ENCODE results near the gene TSPAN17.

TSPAN17 gene

DNA sequence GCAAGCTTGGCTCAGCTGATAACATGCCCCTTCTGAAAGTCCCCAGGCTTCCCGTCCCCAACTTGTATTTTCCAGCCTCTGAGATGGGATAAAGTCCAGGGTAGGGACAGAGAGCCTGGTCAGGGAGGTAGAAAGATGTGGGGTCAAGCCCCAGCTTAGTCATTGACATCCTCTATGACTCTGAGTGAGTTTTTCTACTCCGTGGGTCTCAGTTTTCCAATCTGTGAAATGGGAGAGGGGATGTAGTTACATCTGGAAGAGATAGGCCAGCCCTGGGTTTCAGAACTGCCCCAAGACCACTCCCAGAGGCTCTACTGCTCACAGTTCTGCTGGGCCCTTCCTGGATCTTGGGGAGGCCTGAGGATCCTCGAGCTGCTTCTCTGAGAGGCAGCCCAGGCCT is 40.4 kb upstream of the TSPAN17 start:
- TF ChIP-seq SIN3A (IDR thresholded peaks at IDR 0.05; ENCODE audit: borderline replicate concordance, insufficient read depth, low read length) (no peak), FOXP2 (optimal IDR thresholded peaks at IDR 0.05; ENCODE audit: borderline replicate concordance, extremely low read depth, extremely low read length, insufficient read depth) (no peak), TAF1 (IDR thresholded peaks at IDR 0.05; ENCODE audit: borderline replicate concordance, insufficient read depth, low read length) (no peak), POLR2AphosphoS5 (IDR thresholded peaks at IDR 0.05; ENCODE audit: low read depth, low read length) (no peak)
- TF ChIP-seq, protein P1, sequence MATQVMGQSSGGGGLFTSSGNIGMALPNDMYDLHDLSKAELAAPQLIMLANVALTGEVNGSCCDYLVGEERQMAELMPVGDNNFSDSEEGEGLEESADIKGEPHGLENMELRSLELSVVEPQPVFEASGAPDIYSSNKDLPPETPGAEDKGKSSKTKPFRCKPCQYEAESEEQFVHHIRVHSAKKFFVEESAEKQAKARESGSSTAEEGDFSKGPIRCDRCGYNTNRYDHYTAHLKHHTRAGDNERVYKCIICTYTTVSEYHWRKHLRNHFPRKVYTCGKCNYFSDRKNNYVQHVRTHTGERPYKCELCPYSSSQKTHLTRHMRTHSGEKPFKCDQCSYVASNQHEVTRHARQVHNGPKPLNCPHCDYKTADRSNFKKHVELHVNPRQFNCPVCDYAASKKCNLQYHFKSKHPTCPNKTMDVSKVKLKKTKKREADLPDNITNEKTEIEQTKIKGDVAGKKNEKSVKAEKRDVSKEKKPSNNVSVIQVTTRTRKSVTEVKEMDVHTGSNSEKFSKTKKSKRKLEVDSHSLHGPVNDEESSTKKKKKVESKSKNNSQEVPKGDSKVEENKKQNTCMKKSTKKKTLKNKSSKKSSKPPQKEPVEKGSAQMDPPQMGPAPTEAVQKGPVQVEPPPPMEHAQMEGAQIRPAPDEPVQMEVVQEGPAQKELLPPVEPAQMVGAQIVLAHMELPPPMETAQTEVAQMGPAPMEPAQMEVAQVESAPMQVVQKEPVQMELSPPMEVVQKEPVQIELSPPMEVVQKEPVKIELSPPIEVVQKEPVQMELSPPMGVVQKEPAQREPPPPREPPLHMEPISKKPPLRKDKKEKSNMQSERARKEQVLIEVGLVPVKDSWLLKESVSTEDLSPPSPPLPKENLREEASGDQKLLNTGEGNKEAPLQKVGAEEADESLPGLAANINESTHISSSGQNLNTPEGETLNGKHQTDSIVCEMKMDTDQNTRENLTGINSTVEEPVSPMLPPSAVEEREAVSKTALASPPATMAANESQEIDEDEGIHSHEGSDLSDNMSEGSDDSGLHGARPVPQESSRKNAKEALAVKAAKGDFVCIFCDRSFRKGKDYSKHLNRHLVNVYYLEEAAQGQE (IDR thresholded peaks at IDR 0.05; ENCODE audit: insufficient read depth in 1 of 2, low read depth in 2 of 2, low read length in 2 of 2), result no peak

DNA sequence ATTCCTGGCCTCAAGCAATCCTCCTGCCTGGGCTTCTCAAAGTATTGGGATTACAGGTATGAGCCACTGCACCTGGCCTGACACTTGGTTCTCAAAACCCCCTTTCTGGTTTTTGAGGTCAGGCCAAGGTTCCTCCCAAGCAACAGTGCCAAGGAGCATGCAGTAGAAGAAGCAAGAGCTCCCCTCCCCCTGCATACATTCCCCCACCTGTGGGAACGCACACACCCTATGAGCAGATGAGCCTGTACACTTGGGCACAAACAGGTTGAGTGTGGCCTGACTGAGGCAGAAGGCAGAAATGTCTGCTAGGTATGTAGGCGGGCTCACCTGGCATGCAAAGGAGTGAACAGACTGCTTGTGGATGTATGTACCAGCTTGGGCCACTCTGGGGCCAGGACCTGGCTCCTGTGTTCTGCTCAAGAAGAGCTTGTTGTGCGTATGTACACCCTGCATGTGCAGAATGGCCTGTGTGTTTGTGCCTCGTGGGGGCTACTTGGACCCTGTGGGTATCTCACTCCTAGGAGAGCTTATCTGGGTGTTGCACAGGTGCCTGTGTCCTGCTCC is 39.1 kb upstream of the TSPAN17 start:
- no peak for TF ChIP-seq SIN3A (IDR thresholded peaks at IDR 0.05; ENCODE audit: borderline replicate concordance, insufficient read depth, low read length)
- TF ChIP-seq, protein P1 (IDR thresholded peaks at IDR 0.05; ENCODE audit: insufficient read depth in 1 of 2, low read depth in 2 of 2, low read length in 2 of 2), result no peak

DNA sequence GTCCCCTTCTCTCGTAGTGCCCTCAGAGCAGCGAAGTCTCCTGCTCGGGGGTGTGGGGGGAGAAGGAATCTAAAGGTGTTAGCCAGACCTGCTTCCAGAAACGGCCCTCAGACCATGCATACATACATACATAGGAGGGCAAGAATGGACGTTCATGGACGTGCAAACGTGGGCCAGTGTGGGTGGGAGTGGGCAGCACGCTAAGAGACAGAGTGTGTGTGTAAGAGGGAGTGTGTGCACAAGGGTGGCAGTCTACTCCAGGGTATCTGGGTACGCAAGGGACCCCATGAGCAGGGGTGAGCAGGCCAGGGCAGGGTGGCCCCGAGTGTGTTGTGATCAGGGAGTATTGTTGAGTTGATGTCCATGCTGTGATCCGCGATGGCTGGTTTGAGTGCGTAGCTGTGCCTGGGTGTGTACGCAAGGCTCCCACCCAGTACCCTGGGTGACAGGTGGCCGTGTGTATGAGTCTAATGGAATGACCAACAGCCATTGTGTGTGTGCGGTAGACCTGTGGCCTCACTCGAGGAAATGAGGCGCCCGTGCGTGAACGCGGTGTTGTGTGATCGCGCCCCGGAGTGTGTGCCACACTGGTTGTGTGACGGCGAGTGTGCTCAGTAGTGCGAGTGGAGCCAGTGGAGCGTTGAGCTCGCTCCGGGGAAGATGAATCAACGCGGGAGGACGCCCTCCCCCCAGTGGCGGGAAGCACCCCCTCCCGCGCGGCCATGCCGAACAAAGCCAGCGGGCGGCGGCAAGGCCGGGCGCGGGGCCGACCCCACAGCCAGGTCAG is 38.2 kb upstream of the TSPAN17 start:
- TF ChIP-seq, protein P1 (IDR thresholded peaks at IDR 0.05; ENCODE audit: insufficient read depth in 1 of 2, low read depth in 2 of 2, low read length in 2 of 2), result 0 out of 4 replicates have a peak, but pooled peaks of 1 of the 2 experiments have one; percentile 20
- no peak for TF ChIP-seq TAF1 (IDR thresholded peaks at IDR 0.05; ENCODE audit: borderline replicate concordance, insufficient read depth, low read length)

DNA sequence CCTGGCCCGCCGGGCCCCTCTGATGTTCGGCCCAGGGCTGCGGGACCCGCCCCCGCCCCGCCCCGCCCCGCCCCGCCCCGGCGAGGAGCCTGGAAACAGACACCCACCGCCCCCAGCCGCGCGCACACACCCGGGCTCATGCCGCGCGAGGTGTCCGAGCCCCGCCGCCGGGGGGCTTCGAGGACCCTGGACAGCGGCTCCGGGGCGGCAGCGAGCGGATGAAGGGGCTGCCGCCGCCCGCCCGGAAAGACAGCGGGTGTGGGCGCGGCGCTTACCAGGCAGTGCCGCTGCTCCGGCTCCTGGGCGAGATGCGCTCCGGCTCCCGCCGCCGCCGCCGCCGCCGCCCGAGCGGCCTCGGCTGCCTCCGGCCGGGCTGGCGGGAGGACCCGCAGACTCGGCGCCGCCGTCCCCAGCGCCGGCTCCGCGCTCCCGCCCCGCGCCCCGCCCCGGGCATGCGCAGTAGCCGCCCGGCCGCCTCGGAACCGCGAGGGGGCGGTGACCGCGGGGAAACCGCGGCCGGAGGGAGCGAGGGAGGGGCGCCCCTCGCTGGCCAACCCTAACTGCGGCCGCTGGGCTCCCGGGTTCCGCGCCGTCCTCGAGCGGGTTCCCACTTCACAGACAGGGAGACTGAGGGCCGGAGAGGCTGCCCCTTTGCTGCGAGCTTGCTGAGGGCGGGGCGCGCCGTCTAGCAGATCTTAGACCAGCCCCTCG is 37.4 kb upstream of the TSPAN17 start, which contains the start of gene GPRIN1:
TSS of gene GPRIN1 (minus strand) at position 433 of the 711 bp plus-strand sequence. CDS start 10,322 bp downstream, outside the sequence.
- TF ChIP-seq, protein P1 (IDR thresholded peaks at IDR 0.05; ENCODE audit: insufficient read depth in 1 of 2, low read depth in 2 of 2, low read length in 2 of 2), result peak; percentile 83 to 92
- TF ChIP-seq SIN3A (IDR thresholded peaks at IDR 0.05; ENCODE audit: borderline replicate concordance, insufficient read depth, low read length), result no peak

All from PFSK-1 (cell line).